Tibial nerve (tissue), 4 donors: Measurements from ENCODE around the gene LRRC42.

Experiments
- EP300 ChIP-seq, 2 donors: sonication (generic); formaldehyde crosslinking; IDR thresholded peaks; one replicate each; pipeline ENCODE4 v1.6.1; 2017; ENCODE audit warnings: antibody characterized with exemption in 2 of 2, mild to moderate bottlenecking in 1 of 2
- POLR2A ChIP-seq, 2 donors: fragments of 450-650 bp; IDR thresholded peaks; one replicate each; pipeline ENCODE4 v1.6.1; 2017; ENCODE audit warnings: antibody characterized with exemption in 2 of 2, mild to moderate bottlenecking in 2 of 2, moderate library complexity in 2 of 2
- TF ChIP-seq, protein P1 (sequence below), 5 experiments: fragments of 200-600 bp in 3 of 5; fragments of 450-650 bp in 2 of 5; sonication (generic) in 3 of 5; IDR thresholded peaks; one replicate each; pipeline ENCODE4 v1.5.1; 2016 to 2019; ENCODE audit warnings: antibody characterized with exemption in 5 of 5, mild to moderate bottlenecking in 3 of 5, moderate library complexity in 2 of 5

DNA sequence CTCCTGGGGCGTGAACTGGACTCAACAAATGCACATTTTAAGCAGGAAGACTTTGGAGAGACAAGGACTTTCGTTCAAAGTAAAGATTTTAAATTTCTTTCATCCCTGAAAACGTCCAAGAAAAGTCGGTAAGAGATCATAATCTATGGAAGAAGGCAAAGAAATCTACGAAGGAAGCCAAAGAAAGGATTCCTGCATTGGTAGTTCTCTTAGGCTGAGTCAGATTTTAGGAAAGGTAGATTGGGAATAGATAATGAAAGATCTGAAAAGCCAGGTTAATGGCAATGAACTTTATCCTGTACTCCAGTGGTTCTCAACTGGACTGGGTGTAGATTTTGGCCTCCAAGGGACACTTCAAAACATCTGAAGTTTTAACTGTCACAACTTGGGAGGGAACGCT, 3.1 kb upstream of the LRRC42 start:
- TF ChIP-seq POLR2A (IDR thresholded peaks at IDR 0.05) (no peak), EP300 (IDR thresholded peaks at IDR 0.05) (no peak)
- TF ChIP-seq, protein P1, sequence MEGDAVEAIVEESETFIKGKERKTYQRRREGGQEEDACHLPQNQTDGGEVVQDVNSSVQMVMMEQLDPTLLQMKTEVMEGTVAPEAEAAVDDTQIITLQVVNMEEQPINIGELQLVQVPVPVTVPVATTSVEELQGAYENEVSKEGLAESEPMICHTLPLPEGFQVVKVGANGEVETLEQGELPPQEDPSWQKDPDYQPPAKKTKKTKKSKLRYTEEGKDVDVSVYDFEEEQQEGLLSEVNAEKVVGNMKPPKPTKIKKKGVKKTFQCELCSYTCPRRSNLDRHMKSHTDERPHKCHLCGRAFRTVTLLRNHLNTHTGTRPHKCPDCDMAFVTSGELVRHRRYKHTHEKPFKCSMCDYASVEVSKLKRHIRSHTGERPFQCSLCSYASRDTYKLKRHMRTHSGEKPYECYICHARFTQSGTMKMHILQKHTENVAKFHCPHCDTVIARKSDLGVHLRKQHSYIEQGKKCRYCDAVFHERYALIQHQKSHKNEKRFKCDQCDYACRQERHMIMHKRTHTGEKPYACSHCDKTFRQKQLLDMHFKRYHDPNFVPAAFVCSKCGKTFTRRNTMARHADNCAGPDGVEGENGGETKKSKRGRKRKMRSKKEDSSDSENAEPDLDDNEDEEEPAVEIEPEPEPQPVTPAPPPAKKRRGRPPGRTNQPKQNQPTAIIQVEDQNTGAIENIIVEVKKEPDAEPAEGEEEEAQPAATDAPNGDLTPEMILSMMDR (IDR thresholded peaks at IDR 0.05) = no peak
